Glutamatergic neuron (in vitro differentiated cells): ENCODE measurements around the gene POMGNT1. TPM values are rescaled to one million over a fixed set of nuclear protein-coding genes. Genes with fewer than 3 reads are reported as not detected.

ENCODE experiments used
- DNase-seq: peaks from one replicate; pipeline ENCODE4 v3.0.0; 2022
- H3K27ac Mint-ChIP-seq: one replicate; pipeline ENCODE4 v1.8.0; 2020; ENCODE audit warnings: mild to moderate bottlenecking, mixed read lengths, inconsistent platforms; ENCODE audit not compliant: unreplicated experiment
- H3K27me3 Mint-ChIP-seq: one replicate; pipeline ENCODE4 v1.8.0; 2020; ENCODE audit warnings: mild to moderate bottlenecking, moderate library complexity, mixed read lengths, inconsistent platforms; ENCODE audit not compliant: unreplicated experiment
- H3K36me3 Mint-ChIP-seq: one replicate; pipeline ENCODE4 v1.8.0; 2020; ENCODE audit warnings: mild to moderate bottlenecking, mixed read lengths, inconsistent platforms; ENCODE audit not compliant: unreplicated experiment
- H3K4me1 Mint-ChIP-seq: one replicate; pipeline ENCODE4 v1.8.0; 2020; ENCODE audit warnings: mild to moderate bottlenecking, low read depth, mixed read lengths, inconsistent platforms; ENCODE audit not compliant: unreplicated experiment
- H3K4me3 Mint-ChIP-seq: one replicate; pipeline ENCODE4 v1.8.0; 2020; ENCODE audit warnings: mild to moderate bottlenecking, mixed read lengths, inconsistent platforms; ENCODE audit not compliant: unreplicated experiment
- H3K9me3 Mint-ChIP-seq: one replicate; pipeline ENCODE4 v1.8.0; 2020; ENCODE audit warnings: mild to moderate bottlenecking, moderate library complexity, mixed read lengths, inconsistent platforms; ENCODE audit not compliant: unreplicated experiment
- CTCF ChIP-seq: fragments of 200-600 bp; sonication (generic); IDR thresholded peaks from one replicate; pipeline ENCODE4 v1.5.0; 2021; ENCODE audit not compliant: partially characterized antibody, unreplicated experiment
- total RNA-seq: library from RNA; stranded (reverse); fragmentation: NEBNext Ultra II Directional; extraction: Animal tissue kit (Norgen Biotek cat#: 25700); gene quantifications from one replicate; pipeline ENCODE4 v1.2.1, GENCODE V29; 2021; ENCODE audit not compliant: unreplicated experiment

Gene POMGNT1
- total RNA-seq, 1 donor from 2014 or later = 70.2 TPM

- no peak for TF ChIP-seq CTCF
- H3K27ac Mint-ChIP-seq = no peak overlapping the region
- DNase-seq = no peak
- H3K4me3 Mint-ChIP-seq = no peak overlapping the region
- peaks cover 8% of the 10 kb centered on the region for H3K4me1 Mint-ChIP-seq
- peaks cover 8% of the 10 kb centered on the region for H3K9me3 Mint-ChIP-seq
- no peaks in the 10 kb centered on the region for H3K27me3 Mint-ChIP-seq
- no peaks in the 10 kb centered on the region for H3K36me3 Mint-ChIP-seq
Observed at GRCh38 chr1:46183926-46184557, 14.2 kb downstream of the POMGNT1 start.

DNA sequence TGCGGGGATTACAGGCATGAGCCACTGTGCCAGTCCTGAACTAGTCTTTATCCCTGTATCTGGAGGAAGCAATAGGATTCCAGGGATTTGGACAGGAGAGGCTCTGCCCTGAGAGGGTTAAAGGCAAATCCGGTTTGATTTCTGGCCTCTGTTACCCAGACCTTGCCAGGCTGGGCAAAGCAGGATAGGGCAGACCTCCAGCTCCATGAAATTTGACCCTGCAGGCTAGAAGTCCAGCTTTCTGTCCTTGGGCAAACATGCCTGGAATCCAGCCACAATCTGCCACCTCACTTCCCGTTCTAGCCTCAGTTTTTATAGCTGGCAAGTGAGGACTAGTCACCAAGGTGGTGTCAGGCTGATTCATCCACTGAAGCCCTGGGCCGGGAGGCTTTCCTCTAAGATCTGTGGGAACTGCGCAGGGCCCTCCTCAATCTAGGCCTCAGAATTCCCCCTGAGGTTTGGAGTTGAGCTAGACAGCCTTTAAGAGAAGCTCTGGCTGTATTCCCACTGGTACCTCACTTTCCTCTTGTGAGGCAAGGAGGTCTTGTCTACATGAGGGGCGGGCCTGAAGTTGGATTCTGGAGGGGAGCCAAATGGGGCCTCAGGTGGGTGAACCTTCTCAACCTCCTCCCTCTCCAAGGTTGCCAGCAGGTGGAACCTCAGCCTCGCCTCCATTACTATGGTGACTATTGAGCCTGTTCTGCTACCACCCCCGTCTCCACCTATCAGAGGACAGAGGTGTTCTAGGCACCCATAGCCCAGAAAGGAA lies 15.0 kb downstream of the POMGNT1 start:
- DNase-seq = no peak
- Mint-ChIP-seq H3K36me3 (no peaks in the 10 kb centered on the region), H3K4me3 (no peak overlapping the region), H3K4me1 (peaks cover 8% of the 10 kb centered on the region), H3K27me3 (no peaks in the 10 kb centered on the region), H3K27ac (no peak overlapping the region), H3K9me3 (peaks cover 8% of the 10 kb centered on the region)
- no peak for TF ChIP-seq CTCF

GRCh38 chr1:46181343-46182260 lies 16.6 kb downstream of the POMGNT1 start:
- Mint-ChIP-seq H3K4me1 (peaks cover 8% of the 10 kb centered on the region), H3K9me3 (peaks cover 4% of the 10 kb centered on the region), H3K27me3 (peaks cover 3% of the 10 kb centered on the region), H3K27ac (peak overlapping the region; percentile 38), H3K4me3 (peak overlapping the region; percentile 16), H3K36me3 (no peaks in the 10 kb centered on the region)
- no peak for DNase-seq
- TF ChIP-seq CTCF = no peak

GRCh38 chr1:46180082-46180616 lies 18.1 kb downstream of the POMGNT1 start:
- Mint-ChIP-seq H3K9me3 (peaks cover 4% of the 10 kb centered on the region), H3K4me1 (peaks cover 8% of the 10 kb centered on the region), H3K36me3 (no peaks in the 10 kb centered on the region), H3K27me3 (peaks cover 3% of the 10 kb centered on the region), H3K4me3 (no peak overlapping the region), H3K27ac (no peak overlapping the region)
- TF ChIP-seq CTCF = no peak
- peak; percentile 80 for DNase-seq
